Measurements from ENCODE around the gene SNX22. TPM values are rescaled to one million over a fixed set of nuclear protein-coding genes. Genes with fewer than 3 reads are reported as not detected.

SNX22 gene
- total and polyA plus RNA-seq, 2 experiments from 2014 or later, result 7.5 to 7.7 TPM

DNA sequence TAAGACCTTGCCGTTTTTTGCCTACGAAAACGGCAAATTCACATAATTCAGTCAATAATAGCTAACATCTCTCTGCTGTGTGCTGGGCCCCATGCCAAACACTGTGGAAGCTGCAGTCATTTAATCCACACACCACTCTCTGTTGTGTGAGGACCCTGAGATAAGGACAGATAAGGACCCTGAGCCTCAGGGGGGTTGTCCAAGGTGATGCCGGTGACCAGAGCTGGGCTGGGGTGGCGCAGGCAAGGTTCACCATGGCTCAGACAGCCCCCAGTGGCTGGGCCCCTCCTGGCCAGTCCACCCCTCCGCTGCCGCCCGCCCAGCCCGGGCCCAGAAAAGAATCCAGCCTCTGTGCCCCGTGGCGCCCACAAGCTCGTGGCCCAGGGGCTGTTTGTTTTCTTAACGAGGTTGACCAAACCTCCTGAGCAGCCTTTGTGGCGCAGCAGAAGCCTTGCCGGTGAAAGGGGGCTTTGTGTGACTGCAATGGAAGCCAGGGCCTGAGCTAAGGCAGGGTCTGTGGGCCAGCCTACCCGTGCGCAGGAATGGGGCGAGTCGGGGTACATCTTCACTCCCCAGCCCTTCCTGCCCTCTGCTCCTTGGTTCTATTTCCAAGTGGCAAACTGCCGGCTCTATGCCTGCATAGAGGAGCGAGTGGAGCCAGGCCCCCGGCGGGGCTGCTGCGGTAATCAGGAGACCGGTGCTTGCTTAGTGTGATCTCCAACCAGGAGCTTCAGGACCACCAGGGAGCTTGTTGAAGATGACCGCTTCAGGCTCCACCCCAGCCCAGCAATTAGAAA, 4.4 kb upstream of the SNX22 start:
- 72% methylated on average over 22 of the region's 26 CpGs for WGBS (ENCODE audit: low lambda C conversion rate, missing lambda C conversion rate)
- H3K79me2 ChIP-seq, result no peaks in the 10 kb centered on the region
- no peak overlapping the region for H3K4me3 ChIP-seq
- peaks cover 5% of the 10 kb centered on the region for H3K27me3 ChIP-seq
- peaks cover 17% of the 10 kb centered on the region for H3K4me1 ChIP-seq (ENCODE audit: insufficient read depth)
- no peak overlapping the region for H2AFZ ChIP-seq
- H4K20me1 ChIP-seq (ENCODE audit: insufficient read depth, poor library complexity, severe bottlenecking), result no peaks in the 10 kb centered on the region
- H3K27ac ChIP-seq, result no peak overlapping the region
- no peaks in the 10 kb centered on the region for H3K9me2 ChIP-seq (replicated peaks; ENCODE audit: insufficient read depth)
- DNase-seq (ENCODE audit: low spot score), result no peak
- no peaks in the 10 kb centered on the region for H3K9me3 ChIP-seq (ENCODE audit: low read depth)
- no peak for TF ChIP-seq EZH2phosphoT487 (IDR thresholded peaks at IDR 0.05; ENCODE audit: low read depth, severe bottlenecking, unreplicated experiment)
- no peak for TF ChIP-seq CTCF (IDR thresholded peaks at IDR 0.05; ENCODE audit: poor library complexity)
- TF ChIP-seq EZH2 (IDR thresholded peaks at IDR 0.05; ENCODE audit: borderline replicate concordance), result no peak
- H3K36me3 ChIP-seq (replicated peaks; ENCODE audit: insufficient read depth, low read depth), result no peaks in the 10 kb centered on the region
- H3K4me2 ChIP-seq, result peak overlapping the region; percentile 16

DNA sequence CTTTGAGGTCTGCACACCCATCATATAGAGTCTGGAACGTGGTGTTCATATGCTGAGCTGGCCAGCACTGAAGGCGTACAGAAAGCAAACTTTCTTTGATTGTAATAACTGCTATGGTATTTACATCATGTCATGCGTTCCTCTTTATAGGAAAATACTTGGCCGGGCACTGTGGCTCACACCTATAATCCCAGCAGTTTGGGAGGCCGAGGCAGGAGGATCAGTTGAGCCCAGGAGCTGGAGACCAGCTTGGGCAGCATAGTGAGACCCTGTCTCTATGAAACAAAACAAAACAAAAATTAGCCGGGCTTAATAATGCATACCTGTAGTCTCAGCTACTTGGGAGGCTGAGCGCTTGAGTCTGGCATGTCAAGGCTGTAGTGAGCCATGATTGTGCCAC, 3.4 kb upstream of the SNX22 start:
- WGBS (ENCODE audit: low lambda C conversion rate, missing lambda C conversion rate), result 93% methylated on average over 7 of the region's 7 CpGs
- no peak for DNase-seq (ENCODE audit: low spot score)
- Histone ChIP-seq H3K4me3 (no peak overlapping the region), H2AFZ (no peak overlapping the region), H3K9me3 (ENCODE audit: low read depth) (no peaks in the 10 kb centered on the region), H3K27me3 (peaks cover 14% of the 10 kb centered on the region), H3K27ac (no peak overlapping the region), H4K20me1 (ENCODE audit: insufficient read depth, poor library complexity, severe bottlenecking) (no peaks in the 10 kb centered on the region), H3K4me1 (ENCODE audit: insufficient read depth) (peaks cover 28% of the 10 kb centered on the region), H3K4me2 (no peak overlapping the region), H3K79me2 (no peaks in the 10 kb centered on the region), H3K36me3 (replicated peaks; ENCODE audit: insufficient read depth, low read depth) (no peaks in the 10 kb centered on the region), H3K9me2 (replicated peaks; ENCODE audit: insufficient read depth) (no peaks in the 10 kb centered on the region)
- TF ChIP-seq CTCF (IDR thresholded peaks at IDR 0.05; ENCODE audit: poor library complexity) (no peak), EZH2phosphoT487 (IDR thresholded peaks at IDR 0.05; ENCODE audit: low read depth, severe bottlenecking, unreplicated experiment) (no peak), EZH2 (IDR thresholded peaks at IDR 0.05; ENCODE audit: borderline replicate concordance) (no peak)

DNA sequence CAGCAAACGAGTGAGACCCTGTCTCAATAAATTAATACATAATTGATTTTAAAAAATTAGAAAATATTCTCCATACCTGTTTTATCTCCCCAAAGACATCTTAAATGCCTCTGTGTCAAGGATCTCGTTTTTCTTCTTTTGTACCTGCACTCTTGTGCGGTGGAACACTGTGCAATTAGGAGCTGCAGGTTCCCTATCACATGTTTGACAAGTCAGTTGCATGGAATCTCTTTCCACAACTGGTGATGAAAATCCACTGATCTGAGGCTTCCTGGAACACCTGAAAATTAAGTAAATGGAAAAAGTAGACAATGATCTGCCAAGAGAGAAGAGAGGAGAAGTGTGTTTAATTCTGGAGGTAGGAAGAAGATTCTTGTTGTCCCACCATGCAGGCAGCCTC, 3.0 kb upstream of the SNX22 start:
- no peaks in the 10 kb centered on the region for H4K20me1 ChIP-seq (ENCODE audit: insufficient read depth, poor library complexity, severe bottlenecking)
- H3K27ac ChIP-seq, result no peak overlapping the region
- DNase-seq (ENCODE audit: low spot score), result no peak
- TF ChIP-seq CTCF (IDR thresholded peaks at IDR 0.05; ENCODE audit: poor library complexity) (no peak), EZH2 (IDR thresholded peaks at IDR 0.05; ENCODE audit: borderline replicate concordance) (no peak), EZH2phosphoT487 (IDR thresholded peaks at IDR 0.05; ENCODE audit: low read depth, severe bottlenecking, unreplicated experiment) (no peak)
- H3K9me3 ChIP-seq (ENCODE audit: low read depth), result no peaks in the 10 kb centered on the region
- peaks cover 14% of the 10 kb centered on the region for H3K27me3 ChIP-seq
- no peak overlapping the region for H3K4me2 ChIP-seq
- no peak overlapping the region for H3K4me3 ChIP-seq
- H3K9me2 ChIP-seq (replicated peaks; ENCODE audit: insufficient read depth), result no peaks in the 10 kb centered on the region
- peaks cover 30% of the 10 kb centered on the region for H3K4me1 ChIP-seq (ENCODE audit: insufficient read depth)
- no peak overlapping the region for H2AFZ ChIP-seq
- no peaks in the 10 kb centered on the region for H3K79me2 ChIP-seq
- WGBS (ENCODE audit: low lambda C conversion rate, missing lambda C conversion rate), result 71% methylated on average over 3 of the region's 3 CpGs
- no peaks in the 10 kb centered on the region for H3K36me3 ChIP-seq (replicated peaks; ENCODE audit: insufficient read depth, low read depth)
